Measurements from ENCODE around the gene LMBRD1. TPM values are rescaled to one million over a fixed set of nuclear protein-coding genes. Genes with fewer than 3 reads are reported as not detected.

Gene LMBRD1
- total and polyA plus RNA-seq, 2 of the 13 experiments (the other 11 are each of a cell fraction or from before 2014, with no cell fraction given): 18.9 to 21.5 TPM

- intact Hi-C loops (cut with micrococcal nuclease; ENCODE audit: unreplicated experiment): no loop called here
- WGBS (ENCODE audit: low lambda C conversion rate): 0% methylated on average over 2 of the region's 2 CpGs
- in situ Hi-C loops (cut with HindIII; ENCODE audit: extremely low pct_ligation_motif_present, low pct_unique_long_range_greater_than_20kb): no loop called here
- CTCF ChIA-PET (ENCODE audit: low intra/inter-chr PET ratio, low total read pairs): no interaction called here
- Histone ChIP-seq H3K36me3 (replicated peaks in 1 of 2; ENCODE audit: control insufficient read depth in 1 of 2, insufficient read depth in 2 of 2, low read length in 2 of 2) (no peaks in the 10 kb centered on the region), H3K27ac (ENCODE audit: extremely low read length, insufficient read depth, low read length) (no peak overlapping the region), H3K9ac (ENCODE audit: insufficient read depth, low read depth, low read length) (no peak overlapping the region), H3K4me1 (ENCODE audit: insufficient read depth, low read length) (no peaks in the 10 kb centered on the region), H3K27me3 (ENCODE audit: control insufficient read depth in 1 of 2, insufficient read depth in 2 of 2, low read length in 2 of 2) (no peaks in the 10 kb centered on the region), H3K4me3 (replicated peaks in 1 of 3; ENCODE audit: insufficient read depth in 1 of 3, low read depth in 2 of 3, low read length in 3 of 3) (no peak overlapping the region), H3K4me2 (ENCODE audit: low read depth, low read length) (no peak overlapping the region), H3K79me2 (ENCODE audit: insufficient read depth, low read length) (no peaks in the 10 kb centered on the region), H4K20me1 (ENCODE audit: insufficient read depth, low read length) (no peaks in the 10 kb centered on the region), H3K9me3 (ENCODE audit: low read length) (peaks cover 9% of the 10 kb centered on the region), H2AFZ (ENCODE audit: low read length) (no peak overlapping the region)
- ATAC-seq (no peak), DNase-seq (ENCODE audit: low spot score) (no peak), FAIRE-seq (no peak)
- POLR2A ChIA-PET: no interaction called here
- TF ChIP-seq RBM39 (IDR thresholded peaks at IDR 0.05; ENCODE audit: low read depth, low read length, poor library complexity, severe bottlenecking): no peak
- no peak for TF ChIP-seq SOX5 (CRISPR knock-in tag; IDR thresholded peaks at IDR 0.05; ENCODE audit: borderline replicate concordance)
- no peak for TF ChIP-seq ASH2L (IDR thresholded peaks at IDR 0.05; ENCODE audit: insufficient read length, low read depth, low read length)
- no peak for TF ChIP-seq ZNF253 (CRISPR knock-in tag; IDR thresholded peaks at IDR 0.05; ENCODE audit: borderline replicate concordance)
- BruUV-seq (replicated peaks): no TSS peak
Observed at GRCh38 chr6:69663215-69663614, 133.6 kb downstream of the LMBRD1 start.

- ChIA-PET POLR2A (no interaction called here), CTCF (ENCODE audit: low intra/inter-chr PET ratio, low total read pairs) (no interaction called here)
- no peaks in the 10 kb centered on the region for H3K27me3 ChIP-seq (ENCODE audit: control insufficient read depth in 1 of 2, insufficient read depth in 2 of 2, low read length in 2 of 2)
- H3K27ac ChIP-seq (ENCODE audit: extremely low read length, insufficient read depth, low read length): no peak overlapping the region
- H3K9ac ChIP-seq (ENCODE audit: insufficient read depth, low read depth, low read length): no peak overlapping the region
- H3K4me3 ChIP-seq (replicated peaks in 1 of 3; ENCODE audit: insufficient read depth in 1 of 3, low read depth in 2 of 3, low read length in 3 of 3): no peak overlapping the region
- no peak overlapping the region for H3K4me2 ChIP-seq (ENCODE audit: low read depth, low read length)
- no peaks in the 10 kb centered on the region for H3K4me1 ChIP-seq (ENCODE audit: insufficient read depth, low read length)
- H4K20me1 ChIP-seq (ENCODE audit: insufficient read depth, low read length): no peaks in the 10 kb centered on the region
- FAIRE-seq (no peak), DNase-seq (ENCODE audit: low spot score) (no peak), ATAC-seq (no peak)
- no peak overlapping the region for H2AFZ ChIP-seq (ENCODE audit: low read length)
- no peaks in the 10 kb centered on the region for H3K9me3 ChIP-seq (ENCODE audit: low read length)
- H3K36me3 ChIP-seq (replicated peaks in 1 of 2; ENCODE audit: control insufficient read depth in 1 of 2, insufficient read depth in 2 of 2, low read length in 2 of 2): no peaks in the 10 kb centered on the region
- no peaks in the 10 kb centered on the region for H3K79me2 ChIP-seq (ENCODE audit: insufficient read depth, low read length)
- intact Hi-C loops (cut with micrococcal nuclease; ENCODE audit: unreplicated experiment) (no loop called here), in situ Hi-C loops (cut with HindIII; ENCODE audit: extremely low pct_ligation_motif_present, low pct_unique_long_range_greater_than_20kb) (no loop called here)
- no TSS peak for BruUV-seq (replicated peaks)
- TF ChIP-seq ZBTB37 (CRISPR knock-in tag; IDR thresholded peaks at IDR 0.05): no peak
- TF ChIP-seq ATF4 (CRISPR knock-in tag; IDR thresholded peaks at IDR 0.05): no peak
- TF ChIP-seq ZNF235 (CRISPR knock-in tag; IDR thresholded peaks at IDR 0.05; ENCODE audit: borderline replicate concordance): no peak
- TF ChIP-seq ZNF737 (CRISPR knock-in tag; IDR thresholded peaks at IDR 0.05; ENCODE audit: borderline replicate concordance): no peak
- no peak for TF ChIP-seq E2F5 (CRISPR knock-in tag; conservative IDR thresholded peaks at IDR 0.05)
- TF ChIP-seq DZIP1 (CRISPR knock-in tag; IDR thresholded peaks at IDR 0.05): no peak
- TF ChIP-seq ARHGAP35 (CRISPR knock-in tag; IDR thresholded peaks at IDR 0.05; ENCODE audit: borderline replicate concordance): no peak
- TF ChIP-seq ZNF772 (CRISPR knock-in tag; IDR thresholded peaks at IDR 0.05): no peak
- no peak for TF ChIP-seq ZC3H4 (CRISPR knock-in tag; IDR thresholded peaks at IDR 0.05; ENCODE audit: borderline replicate concordance)
Observed at GRCh38 chr6:69650703-69651102, 146.1 kb downstream of the LMBRD1 start.

Measured in HepG2 (cell line).